Vagina (tissue), 2 donors: ENCODE data around the gene KMT2A.

Experiments
- CTCF ChIP-seq, 3 experiments: fragments of 450-650 bp in 2 of 3; fragments of 200-600 bp in 1 of 3; sonication (generic) in 1 of 3; IDR thresholded peaks; one replicate each; pipeline ENCODE4 v1.5.1; 2017 to 2019; ENCODE audit warnings: antibody characterized with exemption in 3 of 3, mild to moderate bottlenecking in 2 of 3, moderate library complexity in 2 of 3
- POLR2A ChIP-seq, 2 donors: fragments of 450-650 bp; IDR thresholded peaks; one replicate each; pipeline ENCODE4 v1.6.1; 2017; ENCODE audit warnings: antibody characterized with exemption in 2 of 2, mild to moderate bottlenecking in 2 of 2, moderate library complexity in 2 of 2

DNA sequence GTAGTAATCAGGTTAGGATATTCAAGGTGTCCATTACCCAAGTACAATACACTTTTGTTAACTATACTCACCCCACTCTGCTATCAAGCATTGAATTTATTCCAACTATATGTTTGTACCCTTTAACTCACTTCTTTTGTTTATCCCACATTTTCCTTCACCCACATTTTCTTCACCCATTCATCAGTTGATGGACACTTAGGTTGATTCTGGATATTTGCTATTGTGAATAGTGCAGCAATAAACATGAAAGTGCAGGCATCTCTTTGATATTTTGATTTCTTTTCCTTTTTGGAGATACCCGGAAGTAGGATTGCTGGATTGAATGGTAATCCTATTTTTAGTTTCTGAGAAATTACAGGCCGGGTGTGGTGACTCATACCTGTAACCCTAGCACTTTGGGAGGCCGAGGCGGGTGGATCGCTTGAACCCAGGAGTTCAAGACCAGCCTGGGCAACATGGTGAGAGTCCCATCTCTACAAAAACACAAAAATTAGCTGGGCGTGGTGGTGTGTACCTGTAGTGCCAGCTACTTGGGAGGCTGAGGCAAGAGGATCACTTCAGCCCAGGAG is 101.2 kb downstream of the KMT2A start:
- TF ChIP-seq CTCF (IDR thresholded peaks at IDR 0.05) (no peak), POLR2A (IDR thresholded peaks at IDR 0.05) (no peak)
